ENCODE data around the gene SV2A. TPM values are rescaled to one million over a fixed set of nuclear protein-coding genes. Genes with fewer than 3 reads are reported as not detected.
"Not testable (repeated sequence)": the region's sequence is repeated elsewhere in the genome, so short reads cannot be mapped to it uniquely, and the experiment has no call there.

SV2A gene
- polyA plus RNA-seq (ENCODE audit: insufficient read length in 3 of 3): 1 to 10 TPM; 7.7 to 8.3 (median 7.8) TPM
- long read RNA-seq, donor 1, full-length matches to known transcripts: 1 of 1 reads
- long read RNA-seq, donor 1, partial matches to known transcripts: 0 of 1 reads
- long read RNA-seq, donor 1, other reads (novel, unspliced or antisense): 0 of 1 reads
- long read RNA-seq, donor 2: 0 reads
- long read RNA-seq, donor 3, full-length matches to known transcripts: 2 of 2 reads
- long read RNA-seq, donor 3, partial matches to known transcripts: 0 of 2 reads
- long read RNA-seq, donor 3, other reads (novel, unspliced or antisense): 0 of 2 reads
- long read RNA-seq, donor 4, full-length matches to known transcripts: 3 of 3 reads
- long read RNA-seq, donor 4, partial matches to known transcripts: 0 of 3 reads
- long read RNA-seq, donor 4, other reads (novel, unspliced or antisense): 0 of 3 reads
- long read RNA-seq, donor 5: 0 reads
- long read RNA-seq, donor 6: 0 reads
- long read RNA-seq, donor 7, full-length matches to known transcripts: 1 of 1 reads
- long read RNA-seq, donor 7, partial matches to known transcripts: 0 of 1 reads
- long read RNA-seq, donor 7, other reads (novel, unspliced or antisense): 0 of 1 reads
- long read RNA-seq, donor 8: 0 reads
- long read RNA-seq, donor 9: 0 reads
- long read RNA-seq, donor 10: 0 reads
- long read RNA-seq, donor 11, full-length matches to known transcripts: 1 of 1 reads
- long read RNA-seq, donor 11, partial matches to known transcripts: 0 of 1 reads
- long read RNA-seq, donor 11, other reads (novel, unspliced or antisense): 0 of 1 reads
- long read RNA-seq, donor 12, partial matches to known transcripts: 10 of 10 reads
- long read RNA-seq, donor 12, other reads (novel, unspliced or antisense): 0 of 10 reads
- long read RNA-seq, donor 13, full-length matches to known transcripts: 2 of 2 reads
- long read RNA-seq, donor 13, partial matches to known transcripts: 0 of 2 reads
- long read RNA-seq, donor 13, other reads (novel, unspliced or antisense): 0 of 2 reads
- long read RNA-seq, donor 14: 0 reads
- long read RNA-seq, donor 15: 0 reads
- long read RNA-seq, donor 16, full-length matches to known transcripts: 2 of 2 reads
- long read RNA-seq, donor 16, partial matches to known transcripts: 0 of 2 reads
- long read RNA-seq, donor 16, other reads (novel, unspliced or antisense): 0 of 2 reads

GRCh38 chr1:149917571-149918144, at the start of gene SV2A:
SV2A (minus strand) TSS chr1:149917844; CDS start chr1:149913840, 4,004 bp downstream.
- DNase-seq (ENCODE audit: extremely low read depth in 1 of 11, low read depth in 9 of 11, low spot score in 4 of 11): peak in 2 of 11 donors; percentile 40 to 46

- no peak for DNase-seq (ENCODE audit: extremely low read depth in 1 of 11, low read depth in 9 of 11, low spot score in 4 of 11)
These were observed 49.4 kb upstream of the SV2A start for GRCh38 chr1:149967041-149967440.

- DNase-seq (ENCODE audit: extremely low read depth in 1 of 11, low read depth in 9 of 11, low spot score in 4 of 11): no peak
These were observed 48.8 kb upstream of the SV2A start for GRCh38 chr1:149966405-149966804.

GRCh38 chr1:149965440-149965839, 47.8 kb upstream of the SV2A start:
- DNase-seq (ENCODE audit: extremely low read depth in 1 of 11, low read depth in 9 of 11, low spot score in 4 of 11): no peak

- no peak for DNase-seq (ENCODE audit: extremely low read depth in 1 of 11, low read depth in 9 of 11, low spot score in 4 of 11)
These were observed 45.7 kb upstream of the SV2A start for GRCh38 chr1:149963358-149963757.

GRCh38 chr1:149962736-149963135, 45.1 kb upstream of the SV2A start:
- DNase-seq (ENCODE audit: extremely low read depth in 1 of 11, low read depth in 9 of 11, low spot score in 4 of 11): no peak

- DNase-seq (ENCODE audit: extremely low read depth in 1 of 11, low read depth in 9 of 11, low spot score in 4 of 11): peak in 7 of 11 donors; percentile 47 to 79 (median 64)
These were observed 44.5 kb upstream of the SV2A start for GRCh38 chr1:149962039-149962647.

GRCh38 chr1:149957548-149957947, 39.9 kb upstream of the SV2A start:
- DNase-seq (ENCODE audit: extremely low read depth in 1 of 11, low read depth in 9 of 11, low spot score in 4 of 11): not testable (repeated sequence)

- no peak for DNase-seq (ENCODE audit: extremely low read depth in 1 of 11, low read depth in 9 of 11, low spot score in 4 of 11)
These were observed 32.3 kb upstream of the SV2A start for GRCh38 chr1:149949911-149950310.

- no peak for DNase-seq (ENCODE audit: extremely low read depth in 1 of 11, low read depth in 9 of 11, low spot score in 4 of 11)
These were observed 27.6 kb upstream of the SV2A start for GRCh38 chr1:149945206-149945605.

GRCh38 chr1:149942885-149943284, 25.2 kb upstream of the SV2A start:
- no peak for DNase-seq (ENCODE audit: extremely low read depth in 1 of 11, low read depth in 9 of 11, low spot score in 4 of 11)

GRCh38 chr1:149942207-149942606, 24.6 kb upstream of the SV2A start:
- peak in 2 of 11 donors; percentile 40 to 44 for DNase-seq (ENCODE audit: extremely low read depth in 1 of 11, low read depth in 9 of 11, low spot score in 4 of 11)

GRCh38 chr1:149940427-149940826, 22.8 kb upstream of the SV2A start:
- DNase-seq (ENCODE audit: extremely low read depth in 1 of 11, low read depth in 9 of 11, low spot score in 4 of 11): no peak

GRCh38 chr1:149938668-149939003, 21.0 kb upstream of the SV2A start:
- DNase-seq (ENCODE audit: extremely low read depth in 1 of 11, low read depth in 9 of 11, low spot score in 4 of 11): not testable (repeated sequence)

- DNase-seq (ENCODE audit: extremely low read depth in 1 of 11, low read depth in 9 of 11, low spot score in 4 of 11): no peak
These were observed 20.1 kb upstream of the SV2A start for GRCh38 chr1:149937759-149938158.

- DNase-seq (ENCODE audit: extremely low read depth in 1 of 11, low read depth in 9 of 11, low spot score in 4 of 11): no peak
These were observed 19.5 kb upstream of the SV2A start for GRCh38 chr1:149936992-149937705.

- DNase-seq (ENCODE audit: extremely low read depth in 1 of 11, low read depth in 9 of 11, low spot score in 4 of 11): peak in 1 of 11 donors; percentile 41
These were observed 18.7 kb upstream of the SV2A start, which contains the start of gene MTMR11 for GRCh38 chr1:149936170-149936991. MTMR11 (minus strand) TSS chr1:149936879; CDS start chr1:149936647, 232 bp downstream.
